GM12873 (cell line): ENCODE results near the gene CRNN.

Experiments
- TF ChIP-seq, protein P1 (sequence below): IDR thresholded peaks from 2 replicates; pipeline ENCODE4 v1.5.1; 2012; ENCODE audit warnings: low read depth, mild to moderate bottlenecking, moderate library complexity, low read length, control low read depth; ENCODE audit not compliant: insufficient read depth; ENCODE audit errors: missing control alignments

Gene CRNN

DNA sequence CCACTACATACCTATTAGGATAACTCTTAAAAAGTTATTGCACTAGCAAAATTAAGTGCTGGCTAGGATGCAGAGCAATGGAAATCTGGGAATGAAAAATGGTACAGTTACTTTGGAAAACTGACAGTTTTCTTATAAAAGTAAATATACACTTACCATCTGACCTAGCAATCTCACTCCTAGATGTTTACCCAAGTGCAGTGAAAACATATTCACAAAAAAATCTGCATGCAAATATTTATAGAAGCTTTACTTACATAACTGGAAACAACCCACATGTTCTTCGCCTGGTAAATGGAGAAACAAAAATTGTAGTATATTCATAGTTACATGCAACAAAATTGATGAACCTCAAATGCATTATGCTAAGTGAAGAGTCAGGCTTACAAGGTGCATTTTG, 41.4 kb downstream of the CRNN start:
- TF ChIP-seq, protein P1, sequence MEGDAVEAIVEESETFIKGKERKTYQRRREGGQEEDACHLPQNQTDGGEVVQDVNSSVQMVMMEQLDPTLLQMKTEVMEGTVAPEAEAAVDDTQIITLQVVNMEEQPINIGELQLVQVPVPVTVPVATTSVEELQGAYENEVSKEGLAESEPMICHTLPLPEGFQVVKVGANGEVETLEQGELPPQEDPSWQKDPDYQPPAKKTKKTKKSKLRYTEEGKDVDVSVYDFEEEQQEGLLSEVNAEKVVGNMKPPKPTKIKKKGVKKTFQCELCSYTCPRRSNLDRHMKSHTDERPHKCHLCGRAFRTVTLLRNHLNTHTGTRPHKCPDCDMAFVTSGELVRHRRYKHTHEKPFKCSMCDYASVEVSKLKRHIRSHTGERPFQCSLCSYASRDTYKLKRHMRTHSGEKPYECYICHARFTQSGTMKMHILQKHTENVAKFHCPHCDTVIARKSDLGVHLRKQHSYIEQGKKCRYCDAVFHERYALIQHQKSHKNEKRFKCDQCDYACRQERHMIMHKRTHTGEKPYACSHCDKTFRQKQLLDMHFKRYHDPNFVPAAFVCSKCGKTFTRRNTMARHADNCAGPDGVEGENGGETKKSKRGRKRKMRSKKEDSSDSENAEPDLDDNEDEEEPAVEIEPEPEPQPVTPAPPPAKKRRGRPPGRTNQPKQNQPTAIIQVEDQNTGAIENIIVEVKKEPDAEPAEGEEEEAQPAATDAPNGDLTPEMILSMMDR = no peak

DNA sequence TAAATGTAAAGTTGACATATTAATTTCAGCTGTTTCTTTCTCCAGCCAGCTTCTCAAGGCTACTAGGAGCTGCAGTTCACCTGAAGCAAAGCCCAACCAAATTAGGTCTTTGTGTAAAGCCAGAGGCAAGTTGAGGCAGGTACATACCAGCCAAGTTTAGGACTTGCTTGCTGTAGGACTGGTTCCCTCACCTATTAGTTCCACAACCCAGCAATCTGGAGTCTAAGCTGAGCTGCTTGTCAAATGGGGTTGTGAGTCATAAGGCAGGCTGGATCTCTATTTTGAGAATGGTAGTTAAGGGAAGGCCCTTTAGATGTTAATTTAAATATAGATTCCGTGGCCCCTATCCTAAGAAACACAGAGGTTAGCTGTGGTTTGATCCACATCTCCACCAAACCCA, 46.6 kb downstream of the CRNN start:
- TF ChIP-seq, protein P1 = no peak

DNA sequence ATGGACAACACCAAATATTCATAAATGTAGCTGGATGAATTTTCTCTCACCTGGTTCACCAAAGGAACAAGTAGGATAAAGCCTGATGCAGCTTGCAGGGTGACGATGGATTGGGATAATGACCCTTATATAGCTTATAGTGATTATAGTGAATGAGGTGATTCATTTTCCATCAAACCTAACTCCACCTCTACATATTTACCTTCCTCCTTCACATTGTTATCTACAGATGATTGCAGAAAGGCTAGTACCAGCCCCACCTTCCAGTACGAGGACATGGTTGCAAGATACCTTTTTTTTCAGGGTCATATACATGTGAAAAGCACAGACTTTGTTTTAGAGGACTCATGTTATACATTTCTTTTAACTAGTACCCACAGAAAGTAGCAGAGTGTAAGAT, 54.2 kb downstream of the CRNN start, which contains the start of gene FLG2:
Gene FLG2 (minus strand): TSS at position 101 of the 400 bp plus-strand sequence. CDS start 1,122 bp downstream, outside the sequence.
- TF ChIP-seq, protein P1 = no peak
